ENCODE results near the gene WDR93.

DNA sequence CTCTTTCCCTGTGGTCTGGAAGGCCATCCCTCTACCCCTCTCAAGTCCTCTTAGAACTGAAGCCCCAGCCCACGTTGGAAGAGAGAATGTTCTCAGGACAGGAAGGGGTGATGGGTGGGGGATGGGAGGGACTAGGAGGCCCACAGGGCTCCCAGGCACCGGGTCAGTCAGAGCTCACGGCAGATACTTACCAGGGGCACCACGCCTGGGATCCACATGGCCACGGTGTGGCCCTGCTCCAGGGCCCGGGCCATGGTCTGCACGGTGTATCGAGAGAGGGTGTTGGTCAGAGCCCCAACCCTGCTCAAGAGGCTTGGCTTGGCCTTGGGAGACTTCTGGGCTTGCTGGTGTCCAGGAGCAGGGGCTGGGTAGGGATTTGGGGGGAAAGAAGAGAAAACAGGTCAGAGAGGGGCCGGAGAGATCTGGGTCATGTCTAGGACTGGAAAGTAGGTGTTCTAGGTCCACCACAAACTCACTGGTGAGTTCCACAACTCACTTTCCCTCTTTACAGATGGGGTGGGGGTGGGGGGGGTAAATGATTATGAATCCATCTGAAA is 21.2 kb upstream of the WDR93 start:
- no peak for TF ChIP-seq HEYL (CRISPR knock-in tag; IDR thresholded peaks at IDR 0.05)
- TF ChIP-seq POLR2A (IDR thresholded peaks at IDR 0.05; ENCODE audit: low read length) = no peak
- TF ChIP-seq CEBPB (IDR thresholded peaks at IDR 0.05) = no peak
- TF ChIP-seq REST (IDR thresholded peaks at IDR 0.05) = no peak
- no peak for TF ChIP-seq KDM1A (IDR thresholded peaks at IDR 0.05; ENCODE audit: low read depth)
- TF ChIP-seq, protein P1, sequence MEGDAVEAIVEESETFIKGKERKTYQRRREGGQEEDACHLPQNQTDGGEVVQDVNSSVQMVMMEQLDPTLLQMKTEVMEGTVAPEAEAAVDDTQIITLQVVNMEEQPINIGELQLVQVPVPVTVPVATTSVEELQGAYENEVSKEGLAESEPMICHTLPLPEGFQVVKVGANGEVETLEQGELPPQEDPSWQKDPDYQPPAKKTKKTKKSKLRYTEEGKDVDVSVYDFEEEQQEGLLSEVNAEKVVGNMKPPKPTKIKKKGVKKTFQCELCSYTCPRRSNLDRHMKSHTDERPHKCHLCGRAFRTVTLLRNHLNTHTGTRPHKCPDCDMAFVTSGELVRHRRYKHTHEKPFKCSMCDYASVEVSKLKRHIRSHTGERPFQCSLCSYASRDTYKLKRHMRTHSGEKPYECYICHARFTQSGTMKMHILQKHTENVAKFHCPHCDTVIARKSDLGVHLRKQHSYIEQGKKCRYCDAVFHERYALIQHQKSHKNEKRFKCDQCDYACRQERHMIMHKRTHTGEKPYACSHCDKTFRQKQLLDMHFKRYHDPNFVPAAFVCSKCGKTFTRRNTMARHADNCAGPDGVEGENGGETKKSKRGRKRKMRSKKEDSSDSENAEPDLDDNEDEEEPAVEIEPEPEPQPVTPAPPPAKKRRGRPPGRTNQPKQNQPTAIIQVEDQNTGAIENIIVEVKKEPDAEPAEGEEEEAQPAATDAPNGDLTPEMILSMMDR (IDR thresholded peaks at IDR 0.05) = no peak
- no peak for TF ChIP-seq BCL3 (IDR thresholded peaks at IDR 0.05)
- TF ChIP-seq RFX5 (IDR thresholded peaks at IDR 0.05) = no peak
- TF ChIP-seq JUN (IDR thresholded peaks at IDR 0.05) = no peak
- TF ChIP-seq MYC (IDR thresholded peaks at IDR 0.05; ENCODE audit: borderline replicate concordance, low read length) = no peak
- no peak for TF ChIP-seq RNF2 (IDR thresholded peaks at IDR 0.05; ENCODE audit: borderline replicate concordance, low read depth)
- TF ChIP-seq, protein P2, sequence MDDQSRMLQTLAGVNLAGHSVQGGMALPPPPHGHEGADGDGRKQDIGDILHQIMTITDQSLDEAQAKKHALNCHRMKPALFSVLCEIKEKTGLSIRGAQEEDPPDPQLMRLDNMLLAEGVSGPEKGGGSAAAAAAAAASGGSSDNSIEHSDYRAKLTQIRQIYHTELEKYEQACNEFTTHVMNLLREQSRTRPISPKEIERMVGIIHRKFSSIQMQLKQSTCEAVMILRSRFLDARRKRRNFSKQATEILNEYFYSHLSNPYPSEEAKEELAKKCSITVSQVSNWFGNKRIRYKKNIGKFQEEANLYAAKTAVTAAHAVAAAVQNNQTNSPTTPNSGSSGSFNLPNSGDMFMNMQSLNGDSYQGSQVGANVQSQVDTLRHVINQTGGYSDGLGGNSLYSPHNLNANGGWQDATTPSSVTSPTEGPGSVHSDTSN (IDR thresholded peaks at IDR 0.05) = no peak

All from A549 (cell line).